Right kidney (tissue), 9 donors: ENCODE data around the gene FRG2C.
"Not testable (repeated sequence)": the region's sequence is repeated elsewhere in the genome, so short reads cannot be mapped to it uniquely, and the experiment has no call there.

Source experiments
- DNase-seq: peaks from one replicate; pipeline ENCODE4 v3.0.0-alpha.2; 2016
- long read RNA-seq, 8 donors: transcript quantifications; one replicate each; lab custom pipeline, GENCODE V29; 2026

Gene FRG2C
- long read RNA-seq, donor 1, result 0 reads
- long read RNA-seq, donor 2, result 0 reads
- long read RNA-seq, donor 3, result 0 reads
- long read RNA-seq, donor 4, result 0 reads
- long read RNA-seq, donor 5, result 0 reads
- long read RNA-seq, donor 6, result 0 reads
- long read RNA-seq, donor 7, result 0 reads
- long read RNA-seq, donor 8, result 0 reads

GRCh38 chr3:75664028-75664427 lies at the start of gene FRG2C:
Gene FRG2C, plus strand, starts transcription at chr3:75664328. Its CDS starts 52 bp downstream, at chr3:75664380.
- not testable (repeated sequence) for DNase-seq

- DNase-seq, result peak; percentile 47
Measured at GRCh38 chr3:75618666-75619305, 45.3 kb upstream of the FRG2C start.

- DNase-seq, result peak; percentile 68
Measured at GRCh38 chr3:75619481-75620031, 44.6 kb upstream of the FRG2C start.

GRCh38 chr3:75621772-75622171 lies 42.4 kb upstream of the FRG2C start:
- DNase-seq, result not testable (repeated sequence)

GRCh38 chr3:75623656-75624055 lies 40.5 kb upstream of the FRG2C start:
- DNase-seq, result not testable (repeated sequence)

GRCh38 chr3:75630887-75631535 lies 33.1 kb upstream of the FRG2C start:
- not testable (repeated sequence) for DNase-seq

- no peak for DNase-seq
Measured at GRCh38 chr3:75631541-75631940, 32.6 kb upstream of the FRG2C start.

GRCh38 chr3:75638947-75639346 lies 25.2 kb upstream of the FRG2C start:
- DNase-seq, result not testable (repeated sequence)

GRCh38 chr3:75641107-75641517 lies 23.0 kb upstream of the FRG2C start:
- peak; percentile 69 for DNase-seq

GRCh38 chr3:75643031-75643800 lies 20.9 kb upstream of the FRG2C start:
- peak; percentile 59 for DNase-seq

GRCh38 chr3:75645548-75645947 lies 18.6 kb upstream of the FRG2C start:
- not testable (repeated sequence) for DNase-seq

GRCh38 chr3:75650191-75650590 lies 13.9 kb upstream of the FRG2C start:
- no peak for DNase-seq

GRCh38 chr3:75655101-75655904 lies 8.8 kb upstream of the FRG2C start:
- peak; percentile 53 for DNase-seq

GRCh38 chr3:75655956-75656355 lies 8.2 kb upstream of the FRG2C start:
- DNase-seq, result peak; percentile 21

GRCh38 chr3:75658411-75659107 lies 5.6 kb upstream of the FRG2C start:
- peak; percentile 60 for DNase-seq

GRCh38 chr3:75659108-75659433 lies 5.1 kb upstream of the FRG2C start:
- not testable (repeated sequence) for DNase-seq

GRCh38 chr3:75665626-75666025 lies 1.5 kb downstream of the FRG2C start:
- DNase-seq, result not testable (repeated sequence)

GRCh38 chr3:75667757-75668701 lies 3.9 kb downstream of the FRG2C start:
- DNase-seq, result peak; percentile 63

- peak; percentile 63 for DNase-seq
Measured at GRCh38 chr3:75668759-75669347, 4.7 kb downstream of the FRG2C start.
